ENCODE data around the gene KHDC3L.
"Not testable (repeated sequence)": the region's sequence is repeated elsewhere in the genome, so short reads cannot be mapped to it uniquely, and the experiment has no call there.

KHDC3L gene

GRCh38 chr6:73371984-73372383 lies 9.5 kb downstream of the KHDC3L start:
- no peak for DNase-seq

GRCh38 chr6:73372516-73372915 lies 10.1 kb downstream of the KHDC3L start:
- no peak for DNase-seq

- DNase-seq = no peak
These were observed 12.8 kb downstream of the KHDC3L start for GRCh38 chr6:73375216-73375615.

- DNase-seq = no peak
These were observed 14.8 kb downstream of the KHDC3L start for GRCh38 chr6:73377225-73377624.

- not testable (repeated sequence) for DNase-seq
These were observed 19.1 kb downstream of the KHDC3L start for GRCh38 chr6:73381531-73381930.

- DNase-seq = no peak
These were observed 20.1 kb downstream of the KHDC3L start for GRCh38 chr6:73382462-73383113.

GRCh38 chr6:73388433-73388799 lies 26.0 kb downstream of the KHDC3L start:
- DNase-seq = no peak

- DNase-seq = no peak
These were observed 26.5 kb downstream of the KHDC3L start for GRCh38 chr6:73388800-73389512.

GRCh38 chr6:73389854-73390253 lies 27.4 kb downstream of the KHDC3L start:
- DNase-seq = no peak

- DNase-seq = no peak
These were observed 29.2 kb downstream of the KHDC3L start for GRCh38 chr6:73391675-73392074.

GRCh38 chr6:73392188-73392587 lies 29.7 kb downstream of the KHDC3L start:
- DNase-seq = not testable (repeated sequence)

- no peak for DNase-seq
These were observed 30.8 kb downstream of the KHDC3L start for GRCh38 chr6:73393278-73393677.

GRCh38 chr6:73394577-73395354 lies 32.3 kb downstream of the KHDC3L start, which contains the start of gene DDX43:
Gene DDX43, plus strand, starts transcription at chr6:73394828. Its CDS starts 78 bp downstream, at chr6:73394906.
- DNase-seq = no peak

GRCh38 chr6:73395875-73396274 lies 33.4 kb downstream of the KHDC3L start:
- DNase-seq = no peak

- no peak for DNase-seq
These were observed 38.2 kb downstream of the KHDC3L start for GRCh38 chr6:73400656-73401055.

- DNase-seq = no peak
These were observed 46.9 kb downstream of the KHDC3L start for GRCh38 chr6:73409395-73409794.

GRCh38 chr6:73413102-73413501 lies 50.6 kb downstream of the KHDC3L start:
- no peak for DNase-seq
